ENCODE data around the gene MED31. TPM values are rescaled to one million over a fixed set of nuclear protein-coding genes. Genes with fewer than 3 reads are reported as not detected.

Gene MED31
- total RNA-seq, 1 donor from 2014 or later, result 17.4 TPM

DNA sequence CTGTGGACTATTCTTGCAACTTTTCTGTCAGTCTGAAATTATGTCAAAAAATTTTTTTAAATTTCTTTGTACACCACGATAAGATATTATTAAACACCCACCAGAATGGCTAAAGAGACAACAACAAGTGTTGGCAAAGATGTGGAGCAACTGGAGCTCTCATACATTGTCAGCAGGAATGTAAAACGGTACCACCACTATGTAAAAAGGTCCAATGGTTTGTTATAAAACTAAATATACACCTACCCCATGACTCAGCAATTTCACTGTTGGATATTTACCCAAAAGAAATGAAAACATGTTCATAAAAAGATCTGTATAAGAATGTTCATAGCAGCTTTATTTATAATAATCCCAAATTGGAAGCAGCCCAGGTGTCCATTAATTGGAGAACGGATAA, 18.1 kb downstream of the MED31 start:
- TF ChIP-seq, protein P1, sequence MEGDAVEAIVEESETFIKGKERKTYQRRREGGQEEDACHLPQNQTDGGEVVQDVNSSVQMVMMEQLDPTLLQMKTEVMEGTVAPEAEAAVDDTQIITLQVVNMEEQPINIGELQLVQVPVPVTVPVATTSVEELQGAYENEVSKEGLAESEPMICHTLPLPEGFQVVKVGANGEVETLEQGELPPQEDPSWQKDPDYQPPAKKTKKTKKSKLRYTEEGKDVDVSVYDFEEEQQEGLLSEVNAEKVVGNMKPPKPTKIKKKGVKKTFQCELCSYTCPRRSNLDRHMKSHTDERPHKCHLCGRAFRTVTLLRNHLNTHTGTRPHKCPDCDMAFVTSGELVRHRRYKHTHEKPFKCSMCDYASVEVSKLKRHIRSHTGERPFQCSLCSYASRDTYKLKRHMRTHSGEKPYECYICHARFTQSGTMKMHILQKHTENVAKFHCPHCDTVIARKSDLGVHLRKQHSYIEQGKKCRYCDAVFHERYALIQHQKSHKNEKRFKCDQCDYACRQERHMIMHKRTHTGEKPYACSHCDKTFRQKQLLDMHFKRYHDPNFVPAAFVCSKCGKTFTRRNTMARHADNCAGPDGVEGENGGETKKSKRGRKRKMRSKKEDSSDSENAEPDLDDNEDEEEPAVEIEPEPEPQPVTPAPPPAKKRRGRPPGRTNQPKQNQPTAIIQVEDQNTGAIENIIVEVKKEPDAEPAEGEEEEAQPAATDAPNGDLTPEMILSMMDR (IDR thresholded peaks at IDR 0.05), result no peak
- Histone ChIP-seq H3K36me3 (peaks cover 53% of the 10 kb centered on the region), H3K4me1 (peaks cover under 1% of the 10 kb centered on the region), H3K27me3 (no peaks in the 10 kb centered on the region), H3K9me3 (no peaks in the 10 kb centered on the region), H3K4me3 (no peak overlapping the region), H3K27ac (no peak overlapping the region)
- DNase-seq (no peak), ATAC-seq (no peak)
- intact Hi-C loops (cut with DNase I), result no loop called here

DNA sequence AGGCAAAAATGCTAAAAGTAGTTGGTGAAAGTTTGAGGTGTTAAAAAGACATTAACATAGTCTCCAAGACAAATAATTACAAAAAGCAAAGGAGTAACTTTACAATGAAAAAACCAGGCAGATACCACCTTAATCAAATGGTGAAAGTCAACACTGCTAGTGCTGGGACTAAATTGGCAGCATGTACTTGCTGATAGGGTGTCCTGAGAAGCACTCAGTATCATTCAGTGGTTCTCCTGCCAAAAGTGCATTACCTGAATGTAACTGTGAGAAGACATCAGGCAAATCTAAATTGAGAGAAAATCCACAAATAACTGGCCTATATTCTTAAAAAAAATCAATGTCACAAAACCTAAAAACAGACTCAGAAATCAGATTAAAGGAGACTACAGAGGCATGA, 18.9 kb downstream of the MED31 start:
- TF ChIP-seq, protein P1 (IDR thresholded peaks at IDR 0.05), result no peak
- DNase-seq, result no peak
- intact Hi-C loops (cut with DNase I), result no loop called here
- H3K4me1 ChIP-seq, result no peaks in the 10 kb centered on the region
- no peak overlapping the region for H3K4me3 ChIP-seq
- H3K27me3 ChIP-seq, result no peaks in the 10 kb centered on the region
- no peaks in the 10 kb centered on the region for H3K9me3 ChIP-seq
- H3K27ac ChIP-seq, result no peak overlapping the region
- no peak for ATAC-seq
- peaks cover 60% of the 10 kb centered on the region for H3K36me3 ChIP-seq

DNA sequence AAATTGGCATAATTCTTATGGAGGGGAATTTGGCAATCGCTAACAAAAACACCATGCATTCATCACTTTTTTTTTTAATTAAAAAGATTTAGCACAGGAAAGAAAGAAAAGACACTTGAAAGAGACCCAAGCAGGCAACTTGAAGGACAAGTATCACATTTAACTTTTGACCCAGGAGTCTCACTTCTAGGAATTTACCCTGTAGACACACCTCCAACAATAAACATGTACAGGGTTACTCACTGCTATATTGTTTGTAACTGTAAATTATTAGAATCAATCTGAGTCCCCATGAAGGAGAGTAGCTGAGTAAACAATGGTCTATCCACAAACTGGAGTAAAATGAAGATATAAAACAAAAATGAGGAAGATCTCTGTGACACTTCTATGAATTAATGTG, 21.0 kb downstream of the MED31 start:
- no peaks in the 10 kb centered on the region for H3K4me1 ChIP-seq
- no peak overlapping the region for H3K4me3 ChIP-seq
- TF ChIP-seq, protein P1 (IDR thresholded peaks at IDR 0.05), result no peak
- DNase-seq (no peak), ATAC-seq (no peak)
- intact Hi-C loops (cut with DNase I), result no loop called here
- H3K9me3 ChIP-seq, result no peaks in the 10 kb centered on the region
- no peak overlapping the region for H3K27ac ChIP-seq
- peaks cover 78% of the 10 kb centered on the region for H3K36me3 ChIP-seq
- no peaks in the 10 kb centered on the region for H3K27me3 ChIP-seq

DNA sequence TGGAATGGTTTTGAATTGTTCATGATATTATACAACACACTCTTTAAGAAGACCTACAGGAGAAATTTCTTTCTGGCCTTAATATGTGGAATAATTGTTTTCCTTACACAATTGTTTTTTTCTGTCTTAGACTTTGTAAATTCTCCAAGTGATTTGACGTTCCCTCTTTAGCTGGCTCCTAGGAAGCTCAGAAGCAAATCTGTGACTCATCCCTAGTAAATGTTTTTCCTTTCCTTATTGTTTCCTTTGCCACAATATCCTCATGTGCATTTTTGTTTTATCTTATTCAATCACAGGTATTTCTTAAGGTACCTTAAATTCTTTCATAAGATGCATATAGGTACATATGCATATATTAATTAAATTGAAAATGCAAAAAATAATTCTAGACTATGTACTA, 24.4 kb downstream of the MED31 start:
- no peaks in the 10 kb centered on the region for H3K9me3 ChIP-seq
- DNase-seq (no peak), ATAC-seq (no peak)
- no peak overlapping the region for H3K4me3 ChIP-seq
- H3K27me3 ChIP-seq, result no peaks in the 10 kb centered on the region
- TF ChIP-seq, protein P1 (IDR thresholded peaks at IDR 0.05), result no peak
- H3K27ac ChIP-seq, result no peak overlapping the region
- H3K36me3 ChIP-seq, result peaks cover 80% of the 10 kb centered on the region
- no peaks in the 10 kb centered on the region for H3K4me1 ChIP-seq
- intact Hi-C loops (cut with DNase I), result no loop called here

DNA sequence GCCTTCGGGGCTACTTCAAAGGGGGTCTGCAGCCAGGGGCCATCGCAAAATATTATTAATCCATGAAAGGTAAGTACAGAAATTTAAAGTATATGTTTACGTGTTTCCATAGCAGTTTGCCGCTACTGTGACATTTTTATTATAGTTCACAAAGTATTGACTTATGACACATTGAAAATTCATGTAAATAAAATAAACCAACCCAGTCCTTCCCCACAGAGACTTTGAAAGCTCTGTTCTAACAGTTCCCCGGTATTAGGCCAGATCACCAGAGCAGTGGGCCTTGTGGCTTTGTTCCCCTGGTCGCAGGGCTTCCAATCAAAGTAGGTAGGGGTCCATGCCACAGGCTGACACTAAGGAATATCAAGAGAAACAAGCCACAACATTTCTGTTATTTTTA, 24.8 kb downstream of the MED31 start:
- no peak overlapping the region for H3K4me3 ChIP-seq
- H3K27ac ChIP-seq, result no peak overlapping the region
- TF ChIP-seq, protein P1 (IDR thresholded peaks at IDR 0.05), result no peak
- intact Hi-C loops (cut with DNase I), result no loop called here
- ATAC-seq (no peak), DNase-seq (no peak)
- H3K27me3 ChIP-seq, result no peaks in the 10 kb centered on the region
- no peaks in the 10 kb centered on the region for H3K4me1 ChIP-seq
- peaks cover 80% of the 10 kb centered on the region for H3K36me3 ChIP-seq
- H3K9me3 ChIP-seq, result no peaks in the 10 kb centered on the region

DNA sequence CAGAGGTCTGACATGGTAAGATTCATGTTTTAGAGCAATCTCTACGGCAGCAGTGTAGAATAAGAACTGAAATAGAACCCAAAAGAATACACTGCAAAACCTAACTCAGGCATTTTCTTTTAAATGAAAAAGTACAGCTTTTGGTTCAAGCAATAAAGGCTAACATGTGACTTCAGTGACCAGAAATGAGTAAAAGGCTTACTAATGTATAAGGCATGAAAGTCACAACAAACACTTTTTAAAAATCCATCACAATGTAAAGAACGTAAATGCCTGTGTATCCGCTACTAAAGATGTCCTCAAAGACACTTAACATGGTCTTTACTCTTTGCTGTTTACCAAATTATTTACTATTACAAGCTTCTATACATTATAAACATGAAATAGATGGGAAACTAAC, 27.5 kb downstream of the MED31 start:
- TF ChIP-seq, protein P1 (IDR thresholded peaks at IDR 0.05), result no peak
- Histone ChIP-seq H3K27ac (no peak overlapping the region), H3K4me1 (no peaks in the 10 kb centered on the region), H3K4me3 (no peak overlapping the region), H3K36me3 (peaks cover 87% of the 10 kb centered on the region), H3K27me3 (no peaks in the 10 kb centered on the region), H3K9me3 (no peaks in the 10 kb centered on the region)
- intact Hi-C loops (cut with DNase I), result no loop called here
- ATAC-seq (no peak), DNase-seq (no peak)

Measured in upper lobe of right lung (tissue), 1 donor.